Measurements from ENCODE around the gene METTL3.
A peak's percentile ranks its signal among the peaks of the same experiment; 100 is the strongest.

Gene METTL3

DNA sequence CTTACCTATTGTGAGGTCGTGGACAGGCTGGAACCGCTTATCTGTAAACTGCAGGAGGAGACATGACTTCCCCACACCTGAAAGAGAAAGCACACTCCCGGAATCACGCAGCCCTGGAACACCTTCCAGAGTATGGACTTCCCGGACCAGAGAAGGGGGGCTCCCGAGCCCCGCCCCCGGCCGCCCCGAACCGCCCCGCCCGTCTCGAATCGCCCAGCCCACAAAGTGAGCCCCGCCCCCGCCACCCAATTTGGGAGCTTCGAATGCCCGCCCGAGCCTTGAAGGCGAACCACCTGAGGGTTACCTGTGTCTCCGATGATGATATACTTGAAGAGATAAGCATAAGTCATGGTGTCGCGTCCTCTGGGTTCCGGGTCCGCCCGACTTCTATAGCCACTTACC is 34.6 kb downstream of the METTL3 start:
- peak; percentile 92 for DNase-seq

DNA sequence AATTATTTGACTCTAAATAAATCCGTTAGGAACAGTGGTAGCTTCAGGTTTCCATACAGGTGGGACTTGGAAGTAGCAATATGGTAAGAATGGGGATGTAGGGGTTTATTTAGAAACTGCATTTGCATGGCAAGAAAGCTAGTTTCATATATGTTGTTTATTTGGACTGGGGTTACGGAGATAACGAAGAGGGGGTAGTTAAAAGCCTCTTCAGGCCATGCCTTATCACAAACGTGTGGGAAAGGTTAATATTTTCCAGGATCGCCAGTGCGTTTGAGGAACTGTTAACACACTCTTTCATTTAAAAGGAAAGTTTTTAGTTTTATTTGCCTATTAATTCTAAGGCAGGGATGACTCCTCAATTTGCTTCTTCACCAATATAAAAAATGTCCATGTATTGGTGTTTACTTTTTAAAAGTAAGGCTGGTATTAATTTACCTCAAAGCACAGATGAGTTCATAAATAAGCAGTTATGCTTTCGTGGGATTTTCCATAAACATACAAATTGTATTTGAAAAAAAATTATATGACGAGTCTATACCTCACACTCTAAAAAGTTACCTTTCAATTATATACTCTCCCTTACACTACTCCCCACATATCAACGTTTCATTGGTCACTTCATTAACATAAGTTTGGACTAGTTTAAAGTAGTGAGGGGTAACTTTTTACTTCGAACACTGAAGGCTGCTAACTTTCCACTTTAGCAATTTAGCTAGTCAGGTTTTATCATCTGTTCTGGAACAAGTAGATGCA is 35.2 kb downstream of the METTL3 start:
- no peak for DNase-seq

DNA sequence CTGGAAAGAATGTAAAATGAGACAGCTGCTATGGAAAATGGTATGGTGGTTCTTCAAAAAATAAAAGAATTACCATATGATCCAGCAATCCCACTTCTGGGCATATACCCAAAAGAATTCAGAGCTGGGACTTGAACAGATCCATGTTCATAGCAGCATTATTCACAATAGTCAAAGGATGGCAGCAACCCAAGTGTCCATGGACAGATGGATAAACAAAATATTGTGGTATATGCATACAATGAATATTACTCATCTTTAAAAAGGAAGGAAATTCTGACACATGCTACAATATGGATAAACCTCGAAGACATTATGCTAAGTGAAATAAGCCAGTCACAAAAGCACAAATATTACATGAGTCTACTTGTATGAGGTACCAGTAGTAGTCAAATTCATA is 43.5 kb downstream of the METTL3 start:
- no peak for DNase-seq

DNA sequence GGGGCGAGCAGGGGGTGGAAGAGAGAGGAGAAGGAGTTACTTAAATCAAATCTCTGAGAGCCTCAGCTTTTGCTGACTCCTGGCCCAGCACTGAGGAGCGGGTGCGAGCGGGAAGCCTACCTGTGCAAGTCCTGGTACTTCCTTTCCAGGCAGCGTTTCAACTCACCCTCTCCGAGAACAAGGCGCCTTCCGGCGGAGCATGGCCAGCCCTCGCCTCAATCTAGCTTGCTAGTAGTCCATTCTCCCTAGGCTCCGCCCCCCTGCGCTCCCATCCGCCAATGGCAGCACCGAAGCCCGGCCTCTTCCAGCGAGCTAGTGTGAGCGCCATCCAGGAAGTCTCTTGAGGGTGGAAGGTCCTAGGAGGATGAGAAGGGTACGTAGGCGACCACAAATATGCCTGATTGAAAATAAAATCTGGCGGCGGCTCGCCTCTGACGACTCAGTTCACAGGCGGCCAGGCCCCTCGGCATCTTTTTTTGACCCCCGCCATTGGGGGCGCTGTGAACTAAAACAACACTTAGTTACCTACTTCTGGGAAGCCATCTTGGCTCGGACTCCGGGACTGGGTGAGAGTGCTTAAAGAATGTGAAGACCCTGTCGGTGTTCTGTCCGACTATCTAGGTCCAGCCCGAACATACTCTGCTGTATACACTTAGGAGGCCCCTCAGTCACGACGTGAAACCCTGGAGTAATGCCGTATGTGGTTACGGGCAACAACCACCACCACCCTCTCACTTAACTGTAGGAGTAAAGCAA is 55.0 kb downstream of the METTL3 start, which contains the start of gene CHD8:
Gene CHD8, minus strand, starts transcription at position 212 of the 756 bp plus-strand sequence. CDS start 24,480 bp downstream, outside the sequence.
- DNase-seq: peak; percentile 100

DNA sequence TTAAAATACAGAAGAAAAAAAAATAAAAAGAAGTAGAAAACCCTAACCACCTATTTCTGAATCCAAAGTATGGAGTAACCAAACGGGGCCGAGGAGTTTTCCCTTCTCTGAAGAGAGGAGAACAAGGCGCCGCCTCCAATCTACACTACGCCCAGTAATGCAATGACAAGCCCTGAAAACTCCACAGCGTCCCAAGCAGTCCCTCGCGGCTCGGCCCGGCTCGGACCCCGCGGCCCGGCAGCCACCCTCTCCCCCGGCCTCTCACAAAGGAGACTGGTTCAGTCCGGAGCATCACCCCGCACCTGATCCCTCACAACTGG is 55.6 kb downstream of the METTL3 start:
- no peak for DNase-seq

DNA sequence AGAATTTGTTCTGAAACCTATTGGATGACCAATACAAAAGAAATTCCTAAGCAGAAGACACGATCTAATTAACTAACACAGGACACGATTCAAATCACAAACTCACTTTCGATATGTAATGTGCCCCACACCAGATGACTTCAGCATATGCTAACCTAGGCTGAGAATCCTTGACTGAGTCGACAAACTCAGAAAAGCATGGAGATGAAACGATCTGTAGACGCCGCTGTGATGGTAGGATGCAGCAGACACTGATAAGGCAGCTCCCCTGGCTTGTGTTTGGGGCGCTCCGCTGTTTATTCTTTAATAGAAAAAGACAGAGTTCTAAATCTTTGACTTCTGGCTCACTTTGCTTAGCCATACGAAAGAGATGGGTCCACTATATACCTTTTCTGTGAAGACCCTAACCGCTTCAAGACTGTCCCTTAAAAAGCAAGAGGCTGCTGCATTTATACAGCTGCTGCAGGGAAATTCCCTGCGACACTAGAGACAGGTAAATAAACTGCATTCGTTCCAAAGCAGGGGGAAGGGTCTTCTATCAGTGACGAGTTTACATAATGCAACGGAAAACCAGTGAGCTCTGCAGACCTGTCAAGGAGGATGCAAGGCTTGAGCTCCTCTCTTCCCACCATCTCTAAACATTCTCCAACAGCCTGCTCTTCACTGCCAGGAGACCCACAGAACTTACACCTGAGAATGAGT is 56.1 kb downstream of the METTL3 start:
- no peak for DNase-seq

DNA sequence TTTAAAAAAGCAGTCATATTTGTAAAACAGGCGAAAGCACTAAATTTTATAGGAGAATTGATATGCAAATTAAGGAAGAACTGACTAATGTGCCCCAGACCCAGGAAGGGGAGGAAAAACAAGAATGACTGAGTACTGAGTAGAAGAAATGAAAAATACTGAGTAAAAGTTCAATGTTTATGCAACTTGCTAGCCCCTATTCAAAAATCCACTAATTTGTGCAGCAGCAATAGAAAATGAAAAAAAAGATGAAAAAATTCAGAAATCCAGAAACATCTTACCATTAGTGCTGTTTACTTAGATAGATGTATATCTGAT is 61.3 kb downstream of the METTL3 start:
- DNase-seq: no peak
